CD4-positive, CD25-positive, alpha-beta regulatory T cell (primary cell): ENCODE results near the gene CCHCR1. TPM values are rescaled to one million over a fixed set of nuclear protein-coding genes. Genes with fewer than 3 reads are reported as not detected.

Experiments
- ATAC-seq, 2 donors: fragments of 150-1000 bp; cut with Tn5 transposase; one replicate each; pipeline ENCODE4 v1.10.0; 2021; ENCODE audit warnings: low read depth in 2 of 2, moderate number of reproducible peaks in 2 of 2, moderate library complexity in 1 of 2
- DNase-seq, 3 donors: peaks; one replicate each; pipeline versions ENCODE4 v3.0.0 to v3.0.0-alpha.2; 2012 to 2022; ENCODE audit warnings: mixed read lengths in 1 of 3
- H3K27ac ChIP-seq: one replicate; pipeline ENCODE4 v1.7.0; 2013; ENCODE audit warnings: mild to moderate bottlenecking, low read length; ENCODE audit not compliant: insufficient read depth, poor library complexity, severe bottlenecking
- H3K27me3 ChIP-seq: one replicate; pipeline ENCODE4 v1.7.0; 2013; ENCODE audit warnings: low read length; ENCODE audit not compliant: control insufficient read depth, insufficient read depth
- H3K36me3 ChIP-seq: one replicate; pipeline ENCODE4 v1.7.0; 2013; ENCODE audit warnings: mild to moderate bottlenecking, low read length, moderate library complexity; ENCODE audit not compliant: control insufficient read depth, insufficient read depth
- H3K4me1 ChIP-seq: 2 replicates; pipeline ENCODE4 v1.7.0; 2013; ENCODE audit warnings: mild to moderate bottlenecking, low read length; ENCODE audit not compliant: insufficient read depth, control insufficient read depth, poor library complexity, severe bottlenecking
- H3K4me3 ChIP-seq: one replicate; pipeline ENCODE4 v1.7.0; 2013; ENCODE audit warnings: low read depth, mild to moderate bottlenecking, low read length, moderate library complexity
- H3K9me3 ChIP-seq, 2 experiments: 1 replicate in 1 of 2; 2 replicates in 1 of 2; pipeline ENCODE4 v1.7.0; 2013; ENCODE audit warnings: low read length in 2 of 2, mild to moderate bottlenecking in 1 of 2, moderate library complexity in 1 of 2; ENCODE audit not compliant: control insufficient read depth in 2 of 2
- H3K27ac Mint-ChIP-seq, 3 donors: one replicate each; pipeline ENCODE4 v1.8.0; 2020 to 2022; ENCODE audit warnings: mild to moderate bottlenecking in 3 of 3, mixed read lengths in 3 of 3, moderate library complexity in 2 of 3
- H3K27me3 Mint-ChIP-seq: one replicate; pipeline ENCODE4 v1.8.0; 2022; ENCODE audit warnings: mild to moderate bottlenecking, mixed read lengths
- H3K36me3 Mint-ChIP-seq: one replicate; pipeline ENCODE4 v1.8.0; 2020; ENCODE audit warnings: mixed read lengths
- H3K4me1 Mint-ChIP-seq, 4 donors: one replicate each; pipeline ENCODE4 v1.8.0; 2020 to 2022; ENCODE audit warnings: mixed read lengths in 4 of 4, mild to moderate bottlenecking in 1 of 4
- H3K4me3 Mint-ChIP-seq, 4 donors: one replicate each; pipeline ENCODE4 v1.8.0; 2020 to 2022; ENCODE audit warnings: mild to moderate bottlenecking in 4 of 4, mixed read lengths in 4 of 4, moderate library complexity in 3 of 4
- H3K9me3 Mint-ChIP-seq, 7 donors: one replicate each; pipeline ENCODE4 v1.8.0; 2020 to 2022; ENCODE audit warnings: mixed read lengths in 7 of 7, mild to moderate bottlenecking in 3 of 7, moderate library complexity in 2 of 7
- polyA plus RNA-seq, 4 donors: library from polyadenylated mRNA; unstranded; fragments of 300-500 nt; fragmentation: Illumina TruSeq; gene quantifications; one replicate each; pipeline ENCODE4 v1.2.3, GENCODE V29; 2021
- total RNA-seq: library from RNA; stranded (reverse); gene quantifications from one replicate; pipeline ENCODE4 v1.2.3, GENCODE V29; 2022

CCHCR1 gene
- total and polyA plus RNA-seq, 5 donors from 2014 or later: 3.5 to 27.2 (median 6.6) TPM

DNA sequence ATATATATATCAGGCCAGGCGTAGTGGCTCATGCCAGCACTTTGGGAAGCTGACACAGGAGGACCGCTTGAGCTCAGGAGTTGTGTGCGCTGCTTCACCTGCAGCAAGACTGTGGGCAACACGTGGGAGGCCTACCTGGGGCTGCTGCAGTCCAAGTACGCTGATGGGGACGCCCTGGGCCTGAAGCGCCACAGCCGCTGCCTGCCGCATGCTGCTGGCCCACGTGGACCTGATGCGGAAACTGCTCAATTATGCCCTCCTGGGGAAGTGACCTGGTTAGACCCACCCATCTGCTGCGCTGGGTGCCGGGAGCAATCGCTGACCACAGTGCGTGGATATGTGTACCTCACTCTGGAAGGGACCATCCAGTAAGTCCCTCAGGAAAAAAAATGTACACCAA is 17.0 kb downstream of the CCHCR1 start:
- Mint-ChIP-seq H3K4me1 (peaks cover 0 to 6% (median 4%) of the 10 kb centered on the region in 4 donors), H3K36me3 (peaks cover 14% of the 10 kb centered on the region), H3K27me3 (no peaks in the 10 kb centered on the region), H3K9me3 (peaks cover 0 to 3% (median 0%) of the 10 kb centered on the region in 7 donors), H3K4me3 (no peak overlapping the region), H3K27ac (peak overlapping the region in 1 of 3 donors; percentile 20)
- Histone ChIP-seq H3K4me1 (peaks cover 6% of the 10 kb centered on the region), H3K36me3 (no peaks in the 10 kb centered on the region), H3K27ac (no peak overlapping the region), H3K9me3 (no peaks in the 10 kb centered on the region), H3K4me3 (no peak overlapping the region), H3K27me3 (no peaks in the 10 kb centered on the region)
- ATAC-seq: no peak
- DNase-seq: no peak

DNA sequence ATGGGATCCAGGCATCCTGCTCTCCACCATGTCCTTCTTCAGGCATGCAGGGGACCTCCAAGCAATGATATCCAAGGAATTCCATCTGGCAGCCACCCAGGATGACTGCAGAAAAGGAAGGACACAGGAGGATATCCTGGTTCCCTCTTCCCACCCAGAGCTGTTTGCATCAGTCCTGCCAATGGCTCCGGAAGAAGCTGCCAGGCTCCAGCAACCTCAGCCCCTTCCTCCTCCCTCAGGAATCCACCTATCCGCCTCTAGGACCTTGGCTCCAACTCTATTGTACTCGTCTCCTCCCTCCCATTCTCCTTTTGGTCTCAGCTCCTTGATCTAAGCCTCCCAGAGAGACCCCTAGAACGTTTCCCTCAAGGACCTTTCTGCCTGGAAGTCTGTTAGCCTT is 18.0 kb downstream of the CCHCR1 start:
- Mint-ChIP-seq H3K4me1 (peaks cover 0 to 6% (median 4%) of the 10 kb centered on the region in 4 donors), H3K4me3 (no peak overlapping the region), H3K27me3 (no peaks in the 10 kb centered on the region), H3K36me3 (peaks cover 12% of the 10 kb centered on the region), H3K27ac (peak overlapping the region in 2 of 3 donors; percentile 30 to 42), H3K9me3 (peaks cover 0 to 3% (median 0%) of the 10 kb centered on the region in 7 donors)
- no peak for DNase-seq
- Histone ChIP-seq H3K27ac (no peak overlapping the region), H3K36me3 (no peaks in the 10 kb centered on the region), H3K4me1 (peaks cover 6% of the 10 kb centered on the region), H3K27me3 (no peaks in the 10 kb centered on the region), H3K9me3 (no peaks in the 10 kb centered on the region), H3K4me3 (no peak overlapping the region)
- no peak for ATAC-seq

DNA sequence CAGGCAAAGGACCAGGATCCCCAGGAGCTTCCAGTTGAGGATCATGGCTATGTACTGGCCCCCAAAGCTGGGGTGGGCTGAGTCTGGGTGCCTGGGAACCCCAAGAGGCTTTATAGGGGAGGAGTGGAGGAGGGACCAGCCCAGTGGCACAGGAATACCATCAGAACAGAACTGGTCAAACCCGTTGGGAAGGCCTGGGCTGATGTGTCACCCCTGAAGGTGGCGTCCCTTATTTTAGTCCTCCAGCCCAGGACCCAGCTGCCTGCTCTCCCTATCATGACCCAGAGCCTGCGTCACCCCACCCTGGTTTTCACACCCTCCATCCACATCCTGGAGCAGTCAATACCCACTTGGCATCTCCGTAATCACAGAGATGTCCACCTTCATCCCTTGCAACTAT is 18.6 kb downstream of the CCHCR1 start, which contains the start of gene PSORS1C2:
PSORS1C2 (minus strand) TSS at position 85 of the 400 bp plus-strand sequence; CDS start at position 45, 40 bp downstream.
- no peak within 1 kb of the TSS for H3K4me3 ChIP-seq
- Mint-ChIP-seq H3K4me1 (peaks cover 0 to 6% (median 4%) of the 10 kb centered on the region in 4 donors), H3K4me3 (peak within 1 kb of the TSS in 2 of 4 donors; percentile 41 to 66), H3K9me3 (peaks cover 0 to 3% (median 0%) of the 10 kb centered on the region in 7 donors), H3K36me3 (peaks cover 8% of the 10 kb centered on the region), H3K27me3 (no peaks in the 10 kb centered on the region), H3K27ac (peak within 1 kb of the TSS; percentile 14 to 42 (median 30))
- ATAC-seq: no peak
- DNase-seq: no peak
- H3K27me3 ChIP-seq: no peaks in the 10 kb centered on the region
- H3K4me1 ChIP-seq: peaks cover 6% of the 10 kb centered on the region
- no peaks in the 10 kb centered on the region for H3K9me3 ChIP-seq
- no peaks in the 10 kb centered on the region for H3K36me3 ChIP-seq
- H3K27ac ChIP-seq: no peak within 1 kb of the TSS

DNA sequence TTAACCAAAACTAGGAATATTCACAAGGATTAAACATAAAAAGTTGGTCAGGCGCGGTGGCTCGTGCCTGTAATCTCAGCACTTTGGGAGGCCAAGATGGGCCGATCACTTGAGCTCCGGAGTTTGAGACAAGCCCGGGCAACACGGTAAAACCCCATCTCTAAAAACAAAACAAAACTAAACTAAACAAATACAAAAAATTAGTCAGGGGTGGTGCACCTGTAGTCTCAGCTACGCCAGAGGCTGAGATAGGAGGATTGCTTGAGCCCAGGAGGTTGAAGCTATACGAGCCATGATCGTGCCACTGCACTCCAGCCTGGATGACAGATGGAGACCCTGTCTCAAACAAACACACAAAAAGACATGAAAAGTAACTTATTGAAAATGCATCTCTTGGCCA is 21.9 kb downstream of the CCHCR1 start:
- no peak for ATAC-seq
- H3K9me3 Mint-ChIP-seq: peaks cover 0 to 3% (median 0%) of the 10 kb centered on the region in 7 donors

DNA sequence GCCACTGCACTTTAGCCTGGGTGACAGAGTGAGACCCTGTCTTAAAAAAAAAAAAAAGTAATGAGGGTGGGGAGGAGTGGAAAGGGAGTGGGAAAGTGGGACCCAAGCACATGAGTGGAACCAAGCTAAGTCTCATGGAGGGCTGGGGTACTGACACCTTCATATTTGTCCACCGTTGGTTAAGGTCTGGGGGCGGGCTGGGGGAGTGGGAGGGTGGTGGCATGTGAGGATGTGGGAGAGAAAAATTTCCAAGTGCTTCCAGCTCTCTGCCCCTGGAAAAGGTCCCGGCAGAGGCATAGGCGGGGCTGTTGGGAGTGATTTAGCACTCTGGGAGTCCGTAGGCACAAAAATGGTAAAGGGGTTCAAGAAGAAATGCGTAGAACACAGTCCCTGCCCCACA is 24.8 kb downstream of the CCHCR1 start:
- Histone ChIP-seq H3K9me3 (no peaks in the 10 kb centered on the region), H3K4me3 (no peak overlapping the region), H3K36me3 (no peaks in the 10 kb centered on the region), H3K27ac (no peak overlapping the region), H3K27me3 (peaks cover 6% of the 10 kb centered on the region), H3K4me1 (peaks cover 5% of the 10 kb centered on the region)
- Mint-ChIP-seq H3K27me3 (peaks cover 17% of the 10 kb centered on the region), H3K27ac (no peak overlapping the region), H3K4me3 (no peak overlapping the region), H3K9me3 (peaks cover 0 to 3% (median 0%) of the 10 kb centered on the region in 7 donors), H3K36me3 (no peaks in the 10 kb centered on the region), H3K4me1 (peaks cover 0 to 15% (median 11%) of the 10 kb centered on the region in 4 donors)
- DNase-seq: no peak
- no peak for ATAC-seq

More for the DNA sequence above, 21.9 kb downstream of the CCHCR1 start:
- Histone ChIP-seq H3K4me1 (peaks cover 6% of the 10 kb centered on the region), H3K4me3 (no peak overlapping the region), H3K36me3 (no peaks in the 10 kb centered on the region), H3K27ac (no peak overlapping the region), H3K9me3 (no peaks in the 10 kb centered on the region), H3K27me3 (no peaks in the 10 kb centered on the region)
- Mint-ChIP-seq H3K27ac (no peak overlapping the region), H3K36me3 (no peaks in the 10 kb centered on the region), H3K4me1 (peaks cover 0 to 6% (median 4%) of the 10 kb centered on the region in 4 donors), H3K27me3 (no peaks in the 10 kb centered on the region), H3K4me3 (no peak overlapping the region)
- DNase-seq: no peak

DNA sequence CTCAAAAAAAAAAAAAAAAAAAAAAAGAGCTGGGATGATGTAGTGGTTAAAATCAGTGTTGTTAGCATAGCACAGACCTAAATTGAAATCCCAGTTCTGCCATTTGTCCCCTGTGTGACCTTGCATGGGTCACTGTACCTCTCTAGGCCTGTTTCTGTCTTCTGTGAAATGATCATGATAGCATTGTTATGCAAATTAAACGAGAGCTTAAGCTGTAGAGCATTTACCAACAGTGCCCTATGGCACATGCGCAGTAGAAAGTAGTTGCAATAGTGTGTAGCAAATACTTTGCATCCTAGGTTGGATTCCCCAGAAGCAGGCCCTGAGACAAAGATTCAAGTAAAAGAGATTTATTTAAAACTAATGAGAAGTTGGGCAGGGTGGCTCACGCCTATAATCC is 26.0 kb downstream of the CCHCR1 start:
- H3K9me3 ChIP-seq: no peaks in the 10 kb centered on the region
- peaks cover 0 to 12% (median 7%) of the 10 kb centered on the region in 4 donors for H3K4me1 Mint-ChIP-seq
- no peak overlapping the region for H3K27ac Mint-ChIP-seq
- H3K27me3 Mint-ChIP-seq: peaks cover 18% of the 10 kb centered on the region
- H3K27me3 ChIP-seq: peaks cover 6% of the 10 kb centered on the region
- DNase-seq (no peak), ATAC-seq (no peak)
- H3K9me3 Mint-ChIP-seq: no peaks in the 10 kb centered on the region
- no peak overlapping the region for H3K4me3 ChIP-seq
- no peaks in the 10 kb centered on the region for H3K36me3 Mint-ChIP-seq
- no peak overlapping the region for H3K27ac ChIP-seq
- H3K4me3 Mint-ChIP-seq: no peak overlapping the region
- no peaks in the 10 kb centered on the region for H3K36me3 ChIP-seq
- H3K4me1 ChIP-seq: no peaks in the 10 kb centered on the region

DNA sequence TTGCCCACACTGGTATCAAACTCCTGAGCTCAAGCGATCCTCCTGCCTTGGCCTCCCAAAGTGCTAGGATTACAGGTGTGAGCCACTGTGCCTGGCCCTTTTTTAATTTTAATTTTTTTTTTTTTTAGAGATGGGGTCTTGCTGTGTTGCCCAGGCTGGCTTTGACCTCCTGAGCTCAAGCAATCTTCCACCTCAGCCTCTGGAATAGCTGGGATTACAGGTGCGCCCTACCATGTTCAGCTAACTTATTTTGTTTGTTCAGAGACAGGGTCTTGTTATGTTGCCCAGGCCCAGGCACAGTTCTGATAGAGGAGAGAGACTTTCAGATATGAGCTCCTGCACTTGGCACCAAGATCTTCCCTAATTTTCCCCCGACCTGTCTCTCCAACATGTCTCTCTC is 26.9 kb downstream of the CCHCR1 start:
- Mint-ChIP-seq H3K36me3 (no peaks in the 10 kb centered on the region), H3K27me3 (peaks cover 18% of the 10 kb centered on the region), H3K27ac (no peak overlapping the region), H3K4me3 (no peak overlapping the region), H3K9me3 (no peaks in the 10 kb centered on the region), H3K4me1 (peaks cover 0 to 12% (median 7%) of the 10 kb centered on the region in 4 donors)
- Histone ChIP-seq H3K9me3 (no peaks in the 10 kb centered on the region), H3K27me3 (peaks cover 6% of the 10 kb centered on the region), H3K4me1 (no peaks in the 10 kb centered on the region), H3K36me3 (no peaks in the 10 kb centered on the region), H3K4me3 (no peak overlapping the region), H3K27ac (no peak overlapping the region)
- no peak for DNase-seq
- no peak for ATAC-seq

DNA sequence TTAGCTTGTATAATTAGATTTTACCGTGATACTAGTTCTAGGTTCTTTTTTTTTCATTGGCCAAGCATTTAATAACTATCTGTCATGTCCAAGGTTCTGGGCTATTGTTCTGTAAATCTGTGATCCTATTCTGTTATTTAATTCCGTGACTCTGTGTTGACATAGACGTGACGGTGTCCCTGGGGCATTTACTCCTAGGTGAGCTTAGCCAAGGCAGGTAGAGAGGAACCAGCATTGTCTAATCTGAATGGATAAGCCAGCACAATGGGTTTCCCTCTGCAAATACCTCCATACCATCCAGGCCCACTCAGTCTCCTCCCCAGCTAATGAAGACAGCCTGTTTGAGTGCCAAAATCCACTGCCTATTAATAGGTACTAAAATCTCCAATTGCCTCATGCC is 28.5 kb downstream of the CCHCR1 start:
- Mint-ChIP-seq H3K4me3 (no peak overlapping the region), H3K27ac (no peak overlapping the region), H3K4me1 (peaks cover 0 to 14% (median 7%) of the 10 kb centered on the region in 4 donors), H3K9me3 (no peaks in the 10 kb centered on the region), H3K27me3 (peaks cover 18% of the 10 kb centered on the region), H3K36me3 (no peaks in the 10 kb centered on the region)
- Histone ChIP-seq H3K4me1 (no peaks in the 10 kb centered on the region), H3K27me3 (peaks cover 6% of the 10 kb centered on the region), H3K27ac (no peak overlapping the region), H3K9me3 (no peaks in the 10 kb centered on the region), H3K4me3 (no peak overlapping the region), H3K36me3 (no peaks in the 10 kb centered on the region)
- no peak for ATAC-seq
- DNase-seq: no peak
